Stimulated activated CD4-positive, alpha-beta T cell treated with anti-CD3 and anti-CD28 coated beads, Interleukin-2, amount 100 ng/mL, for 24 hours (primary cell): ENCODE data around the gene ZNF837.
A peak's percentile ranks its signal among the peaks of the same experiment; 100 is the strongest.
"Not testable (repeated sequence)": the region's sequence is repeated elsewhere in the genome, so short reads cannot be mapped to it uniquely, and the experiment has no call there.

Experiments
- DNase-seq, 2 donors: peaks; one replicate each; pipeline ENCODE4 v3.0.0-alpha.2; 2020

Gene ZNF837

GRCh38 chr19:58350001-58350861 lies 30.6 kb downstream of the ZNF837 start:
- no peak for DNase-seq

GRCh38 chr19:58349590-58349989 lies 31.2 kb downstream of the ZNF837 start:
- no peak for DNase-seq

GRCh38 chr19:58348080-58348479 lies 32.8 kb downstream of the ZNF837 start:
- DNase-seq, result not testable (repeated sequence)

GRCh38 chr19:58346961-58347929 lies 33.6 kb downstream of the ZNF837 start:
- DNase-seq, result peak; percentile 63 to 73

GRCh38 chr19:58345558-58345957 lies 35.3 kb downstream of the ZNF837 start:
- no peak for DNase-seq

GRCh38 chr19:58338825-58339558 lies 41.8 kb downstream of the ZNF837 start:
- DNase-seq, result no peak

GRCh38 chr19:58338336-58338735 lies 42.5 kb downstream of the ZNF837 start:
- no peak for DNase-seq

GRCh38 chr19:58336820-58337219 lies 44.0 kb downstream of the ZNF837 start:
- no peak for DNase-seq

- no peak for DNase-seq
Measured at GRCh38 chr19:58336216-58336615, 44.6 kb downstream of the ZNF837 start.

GRCh38 chr19:58335630-58336029 lies 45.2 kb downstream of the ZNF837 start:
- DNase-seq, result no peak

GRCh38 chr19:58334691-58335249 lies 46.1 kb downstream of the ZNF837 start:
- DNase-seq, result no peak

- no peak for DNase-seq
Measured at GRCh38 chr19:58332697-58333096, 48.1 kb downstream of the ZNF837 start.

- no peak for DNase-seq
Measured at GRCh38 chr19:58330458-58330857, 50.4 kb downstream of the ZNF837 start.

GRCh38 chr19:58328999-58329398 lies 51.8 kb downstream of the ZNF837 start:
- DNase-seq, result no peak

GRCh38 chr19:58326914-58327726 lies 53.7 kb downstream of the ZNF837 start, which contains the start of gene ZSCAN22:
ZSCAN22 (plus strand) TSS chr19:58326994; CDS start chr19:58334803, 7,809 bp downstream.
- peak; percentile 91 to 94 for DNase-seq

- no peak for DNase-seq
Measured at GRCh38 chr19:58326501-58326913, 54.3 kb downstream of the ZNF837 start.

- no peak for DNase-seq
Measured at GRCh38 chr19:58325311-58326022, 55.4 kb downstream of the ZNF837 start.

- DNase-seq, result no peak
Measured at GRCh38 chr19:58319241-58319640, 61.6 kb downstream of the ZNF837 start.

GRCh38 chr19:58318297-58318696 lies 62.5 kb downstream of the ZNF837 start:
- DNase-seq, result no peak
